Mesendoderm (in vitro differentiated cells): ENCODE results near the gene ZNF282.
A peak's percentile ranks its signal among the peaks of the same experiment; 100 is the strongest.

Source experiments
- DNase-seq: peaks from one replicate; pipeline ENCODE4 v3.0.0; 2013
- H2AK5ac ChIP-seq: 2 replicates; pipeline ENCODE4 v1.6.1; 2013; ENCODE audit warnings: low read length, inconsistent platforms
- H2BK120ac ChIP-seq: 2 replicates; pipeline ENCODE4 v1.6.1; 2013; ENCODE audit warnings: low read depth, mild to moderate bottlenecking, low read length, moderate library complexity, mixed read lengths
- H2BK15ac ChIP-seq: replicated peaks from 2 replicates; pipeline ENCODE4 v1.6.1; 2013; ENCODE audit warnings: low read depth, mild to moderate bottlenecking, moderate library complexity
- H2BK5ac ChIP-seq: 2 replicates; pipeline ENCODE4 v1.6.1; 2013; ENCODE audit warnings: low read length, inconsistent platforms
- H3K18ac ChIP-seq: 2 replicates; pipeline ENCODE4 v1.6.1; 2013; ENCODE audit warnings: mild to moderate bottlenecking, low read length, mixed read lengths
- H3K23ac ChIP-seq: one replicate; pipeline ENCODE4 v1.6.1; 2013; ENCODE audit warnings: low read length
- H3K27ac ChIP-seq: 2 replicates; pipeline ENCODE4 v1.5.1; 2013; ENCODE audit warnings: low read depth, mild to moderate bottlenecking, inconsistent platforms, low read length, moderate library complexity
- H3K27me3 ChIP-seq: 2 replicates; pipeline ENCODE4 v1.6.1; 2013; ENCODE audit warnings: low read length, control low read depth, mild to moderate bottlenecking, inconsistent platforms; ENCODE audit not compliant: insufficient read depth, poor library complexity
- H3K36me3 ChIP-seq: 2 replicates; pipeline ENCODE4 v1.6.1; 2013; ENCODE audit warnings: low read length, inconsistent platforms; ENCODE audit not compliant: control insufficient read depth, insufficient read depth
- H3K4ac ChIP-seq: one replicate; pipeline ENCODE4 v1.6.1; 2013; ENCODE audit warnings: low read depth, mild to moderate bottlenecking, low read length, moderate library complexity
- H3K4me1 ChIP-seq: 2 replicates; pipeline ENCODE4 v1.6.1; 2013; ENCODE audit warnings: low read depth, low read length, inconsistent platforms; ENCODE audit not compliant: control insufficient read depth
- H3K4me2 ChIP-seq: 2 replicates; pipeline ENCODE4 v1.6.1; 2013; ENCODE audit warnings: low read length
- H3K4me3 ChIP-seq: 2 replicates; pipeline ENCODE4 v1.5.1; 2013; ENCODE audit warnings: mild to moderate bottlenecking, low read length
- H3K56ac ChIP-seq: one replicate; pipeline ENCODE4 v1.6.1; 2013; ENCODE audit warnings: low read length
- H3K79me1 ChIP-seq: 2 replicates; pipeline ENCODE4 v1.6.1; 2013; ENCODE audit warnings: low read length, inconsistent platforms
- H3K79me2 ChIP-seq: 2 replicates; pipeline ENCODE4 v1.6.1; 2013; ENCODE audit warnings: mild to moderate bottlenecking, low read length; ENCODE audit not compliant: control insufficient read depth, insufficient read depth
- H3K9ac ChIP-seq: 2 replicates; pipeline ENCODE4 v1.6.1; 2013; ENCODE audit warnings: low read length, inconsistent platforms
- H4K5ac ChIP-seq: one replicate; pipeline ENCODE4 v1.6.1; 2013; ENCODE audit warnings: low read length
- H4K8ac ChIP-seq: one replicate; pipeline ENCODE4 v1.6.1; 2013; ENCODE audit warnings: low read depth, mild to moderate bottlenecking, control low read depth, low read length, moderate library complexity
- WGBS: extraction: QIAGEN DNeasy Blood & Tissue Kit; methylation state at CpG from one replicate; pipeline ENCODE4 v1.1.7; 2013; ENCODE audit warnings: low lambda C conversion rate, missing lambda C conversion rate; ENCODE audit not compliant: insufficient coverage; ENCODE audit errors: extremely low coverage; 5-methylcytosine and 5-hydroxymethylcytosine counted together

Gene ZNF282

GRCh38 chr7:149239345-149240143 is 44.2 kb downstream of the ZNF282 start, which contains the start of gene ZNF212:
Gene ZNF212 (plus strand): TSS chr7:149239651. CDS start chr7:149239779, 128 bp downstream.
- Histone ChIP-seq H3K27me3 (no peaks in the 10 kb centered on the region), H3K36me3 (no peaks in the 10 kb centered on the region), H3K4me1 (peaks cover 5% of the 10 kb centered on the region), H2AK5ac (no peak within 1 kb of the TSS), H3K18ac (no peak within 1 kb of the TSS), H4K5ac (no peak within 1 kb of the TSS), H3K4me2 (peak within 1 kb of the TSS; percentile 88), H3K23ac (no peak within 1 kb of the TSS), H3K79me2 (peaks cover 16% of the 10 kb centered on the region), H3K9ac (peak within 1 kb of the TSS; percentile 79), H3K27ac (no peak within 1 kb of the TSS), H3K56ac (peak within 1 kb of the TSS; percentile 91), H3K4ac (peak within 1 kb of the TSS; percentile 6), H3K79me1 (peaks cover 12% of the 10 kb centered on the region), H3K4me3 (peak within 1 kb of the TSS; percentile 99), H4K8ac (peak within 1 kb of the TSS; percentile 93), H2BK15ac (no peak within 1 kb of the TSS), H2BK5ac (no peak within 1 kb of the TSS), H2BK120ac (no peak within 1 kb of the TSS)
- peak; percentile 95 for DNase-seq
- WGBS = no CpG with 5 or more reads among the region's 64 CpGs

- WGBS = no CpG with 5 or more reads among the region's 5 CpGs
- H3K4me2 ChIP-seq = peak overlapping the region; percentile 70
- H3K23ac ChIP-seq = no peak overlapping the region
- H3K27me3 ChIP-seq = no peaks in the 10 kb centered on the region
- peaks cover 5% of the 10 kb centered on the region for H3K4me1 ChIP-seq
- H2BK5ac ChIP-seq = no peak overlapping the region
- H3K9ac ChIP-seq = peak overlapping the region; percentile 79
- peak overlapping the region; percentile 91 for H3K56ac ChIP-seq
- peaks cover 16% of the 10 kb centered on the region for H3K79me2 ChIP-seq
- no peak overlapping the region for H3K27ac ChIP-seq
- no peak overlapping the region for H2BK15ac ChIP-seq
- H3K4ac ChIP-seq = no peak overlapping the region
- peak overlapping the region; percentile 23 for H3K4me3 ChIP-seq
- DNase-seq = no peak
- H3K36me3 ChIP-seq = no peaks in the 10 kb centered on the region
- no peak overlapping the region for H4K5ac ChIP-seq
- no peak overlapping the region for H2BK120ac ChIP-seq
- H4K8ac ChIP-seq = no peak overlapping the region
- H3K79me1 ChIP-seq = peaks cover 12% of the 10 kb centered on the region
- no peak overlapping the region for H2AK5ac ChIP-seq
- H3K18ac ChIP-seq = no peak overlapping the region
Measured at GRCh38 chr7:149240637-149241036, 45.3 kb downstream of the ZNF282 start.

- Histone ChIP-seq H3K36me3 (no peaks in the 10 kb centered on the region), H3K9ac (no peak overlapping the region), H2BK15ac (no peak overlapping the region), H3K4ac (no peak overlapping the region), H4K8ac (no peak overlapping the region), H3K23ac (no peak overlapping the region), H3K56ac (no peak overlapping the region), H3K27ac (no peak overlapping the region), H3K27me3 (no peaks in the 10 kb centered on the region), H3K79me2 (peaks cover 18% of the 10 kb centered on the region), H2AK5ac (no peak overlapping the region), H3K4me1 (peaks cover 5% of the 10 kb centered on the region), H4K5ac (no peak overlapping the region), H3K79me1 (peaks cover 12% of the 10 kb centered on the region), H3K4me3 (no peak overlapping the region), H2BK5ac (no peak overlapping the region), H2BK120ac (no peak overlapping the region), H3K18ac (no peak overlapping the region), H3K4me2 (no peak overlapping the region)
- no peak for DNase-seq
- no CpG with 5 or more reads among the region's 5 CpGs for WGBS
Measured at GRCh38 chr7:149241696-149242095, 46.4 kb downstream of the ZNF282 start.

- Histone ChIP-seq H3K4ac (no peak overlapping the region), H2AK5ac (no peak overlapping the region), H3K9ac (no peak overlapping the region), H3K36me3 (no peaks in the 10 kb centered on the region), H3K4me2 (no peak overlapping the region), H4K8ac (no peak overlapping the region), H2BK5ac (no peak overlapping the region), H3K27ac (no peak overlapping the region), H4K5ac (no peak overlapping the region), H3K23ac (no peak overlapping the region), H3K4me3 (no peak overlapping the region), H3K18ac (no peak overlapping the region), H3K27me3 (no peaks in the 10 kb centered on the region), H2BK15ac (no peak overlapping the region), H3K4me1 (peaks cover 5% of the 10 kb centered on the region), H3K56ac (no peak overlapping the region), H3K79me2 (peaks cover 19% of the 10 kb centered on the region), H3K79me1 (peaks cover 15% of the 10 kb centered on the region), H2BK120ac (no peak overlapping the region)
- WGBS = no CpG with 5 or more reads among the region's 5 CpGs
- no peak for DNase-seq
Measured at GRCh38 chr7:149245244-149245643, 49.9 kb downstream of the ZNF282 start.

- no peak overlapping the region for H3K23ac ChIP-seq
- H2BK5ac ChIP-seq = no peak overlapping the region
- no peak overlapping the region for H3K27ac ChIP-seq
- H4K8ac ChIP-seq = no peak overlapping the region
- no peak overlapping the region for H3K4me2 ChIP-seq
- no peak overlapping the region for H4K5ac ChIP-seq
- H3K79me2 ChIP-seq = peaks cover 14% of the 10 kb centered on the region
- H3K4me3 ChIP-seq = no peak overlapping the region
- H2BK15ac ChIP-seq = no peak overlapping the region
- peaks cover 10% of the 10 kb centered on the region for H3K79me1 ChIP-seq
- peaks cover under 1% of the 10 kb centered on the region for H3K4me1 ChIP-seq
- H3K36me3 ChIP-seq = no peaks in the 10 kb centered on the region
- H3K56ac ChIP-seq = no peak overlapping the region
- no peak overlapping the region for H3K4ac ChIP-seq
- H3K9ac ChIP-seq = no peak overlapping the region
- no peak overlapping the region for H2AK5ac ChIP-seq
- no peaks in the 10 kb centered on the region for H3K27me3 ChIP-seq
- no peak overlapping the region for H3K18ac ChIP-seq
- H2BK120ac ChIP-seq = no peak overlapping the region
- DNase-seq = no peak
- WGBS = no CpG with 5 or more reads among the region's 5 CpGs
Measured at GRCh38 chr7:149245744-149246143, 50.4 kb downstream of the ZNF282 start.
